Bronchial epithelial cell (primary cell): Measurements from ENCODE around the gene DCHS1. TPM values are rescaled to one million over a fixed set of nuclear protein-coding genes. Genes with fewer than 3 reads are reported as not detected.
A peak's percentile ranks its signal among the peaks of the same experiment; 100 is the strongest.

Experiments used
- DNase-seq: peaks from one replicate; pipeline ENCODE4 v3.0.0-alpha.2; 2010; ENCODE audit warnings: low read depth
- FAIRE-seq: peaks from 2 replicates; lab custom pipeline; 2011; peaks lifted over from hg19 to GRCh38; lab: Jason Lieb, UNC
- H3K27me3 ChIP-seq: 2 replicates; pipeline ENCODE4 v1.5.1; 2011; ENCODE audit warnings: low read length; ENCODE audit not compliant: control insufficient read depth, insufficient read depth
- H3K36me3 ChIP-seq: 2 replicates; pipeline ENCODE4 v1.5.1; 2011; ENCODE audit warnings: low read length; ENCODE audit not compliant: control insufficient read depth, insufficient read depth
- H3K4me3 ChIP-seq: 2 replicates; pipeline ENCODE4 v1.5.1; 2011; ENCODE audit warnings: mild to moderate bottlenecking, low read depth, low read length, control low read depth
- CTCF ChIP-seq: IDR thresholded peaks from 2 replicates; pipeline ENCODE4 v1.5.1; 2011; ENCODE audit warnings: mild to moderate bottlenecking, moderate library complexity, low read length, control low read depth, inconsistent platforms; ENCODE audit not compliant: insufficient read depth, severe bottlenecking
- total RNA-seq: library from RNA; depleted of rRNA; stranded (reverse); fragments of >200 nt; gene quantifications from 2 replicates; pipeline ENCODE4 v1.2.1, GENCODE V29; 2014

The DCHS1 gene
- total RNA-seq, 1 donor from 2014 or later = 0.26 TPM

- no peak for TF ChIP-seq CTCF
- DNase-seq (no peak), FAIRE-seq (no peak)
- Histone ChIP-seq H3K27me3 (no peaks in the 10 kb centered on the region), H3K4me3 (peak overlapping the region; percentile 78), H3K36me3 (peaks cover 28% of the 10 kb centered on the region)
Observed at GRCh38 chr11:6611963-6612212, 43.7 kb downstream of the DCHS1 start.

- peak overlapping the region; percentile 78 for H3K4me3 ChIP-seq
- H3K27me3 ChIP-seq = no peaks in the 10 kb centered on the region
- DNase-seq (no peak), FAIRE-seq (no peak)
- peaks cover 24% of the 10 kb centered on the region for H3K36me3 ChIP-seq
- TF ChIP-seq CTCF = no peak
Observed at GRCh38 chr11:6611092-6611962, 44.3 kb downstream of the DCHS1 start.

GRCh38 chr11:6610591-6610990, 45.0 kb downstream of the DCHS1 start:
- H3K27me3 ChIP-seq = no peaks in the 10 kb centered on the region
- H3K36me3 ChIP-seq = peaks cover 24% of the 10 kb centered on the region
- FAIRE-seq (no peak), DNase-seq (no peak)
- no peak overlapping the region for H3K4me3 ChIP-seq
- no peak for TF ChIP-seq CTCF

GRCh38 chr11:6609502-6610015, 46.0 kb downstream of the DCHS1 start:
- DNase-seq (no peak), FAIRE-seq (no peak)
- no peaks in the 10 kb centered on the region for H3K27me3 ChIP-seq
- peaks cover 22% of the 10 kb centered on the region for H3K36me3 ChIP-seq
- no peak overlapping the region for H3K4me3 ChIP-seq
- no peak for TF ChIP-seq CTCF

- no peak for FAIRE-seq
- no peak for DNase-seq
- no peaks in the 10 kb centered on the region for H3K27me3 ChIP-seq
- H3K36me3 ChIP-seq = peaks cover 22% of the 10 kb centered on the region
- H3K4me3 ChIP-seq = no peak overlapping the region
- TF ChIP-seq CTCF = no peak
Observed at GRCh38 chr11:6608726-6609501, 46.7 kb downstream of the DCHS1 start.
